K562 (cell line): ENCODE results near the gene OSBP2. TPM values are rescaled to one million over a fixed set of nuclear protein-coding genes. Genes with fewer than 3 reads are reported as not detected.

Experiments
- ATF7 ChIP-seq: fragments of 450-650 bp; IDR thresholded peaks from 2 replicates; pipeline ENCODE4 v1.7.1; 2014; ENCODE audit warnings: mild to moderate bottlenecking, moderate library complexity
- C11orf30 ChIP-seq: fragments of 450-650 bp; IDR thresholded peaks from 2 replicates; pipeline ENCODE4 v1.6.1; 2016; ENCODE audit warnings: low read depth, mild to moderate bottlenecking
- CC2D1A ChIP-seq: fragments of 450-650 bp; IDR thresholded peaks from 2 replicates; pipeline ENCODE4 v1.6.1; 2017; ENCODE audit warnings: mild to moderate bottlenecking
- DACH1 ChIP-seq: fragments of 450-650 bp; IDR thresholded peaks from 2 replicates; pipeline ENCODE4 v1.6.1; 2018; ENCODE audit not compliant: partially characterized antibody
- DPF2 ChIP-seq: fragments of 450-650 bp; IDR thresholded peaks from 2 replicates; pipeline ENCODE4 v1.6.1; 2016
- MAFF ChIP-seq: IDR thresholded peaks from 2 replicates; pipeline ENCODE4 v1.6.1; 2012; ENCODE audit warnings: low read length, improper control_type of control experiment
- NFE2 ChIP-seq: IDR thresholded peaks from 2 replicates; pipeline ENCODE4 v1.6.1; 2014; ENCODE audit warnings: antibody characterized with exemption, low read depth
- POLR2H ChIP-seq: IDR thresholded peaks from 2 replicates; pipeline ENCODE4 v1.6.1; 2016; ENCODE audit warnings: missing genetic modification characterization, low read depth, mild to moderate bottlenecking, control low read depth, missing compliant biosample characterization, moderate library complexity
- RCOR1 ChIP-seq, 2 experiments: IDR thresholded peaks; 2 replicates each; pipeline ENCODE4 v1.6.1; 2012; ENCODE audit warnings: low read depth in 2 of 2, low read length in 2 of 2, borderline replicate concordance in 1 of 2, improper control_type of control experiment in 1 of 2
- SMARCA4 ChIP-seq: fragments of 450-650 bp; IDR thresholded peaks from 2 replicates; pipeline ENCODE4 v1.6.1; 2016
- TFAP4 ChIP-seq: sonication (generic); formaldehyde crosslinking; IDR thresholded peaks from 2 replicates; pipeline ENCODE4 v1.8.0; 2022; ENCODE audit warnings: missing genetic modification reagents, mild to moderate bottlenecking, moderate library complexity, borderline replicate concordance
- ZEB2 ChIP-seq: fragments of 450-650 bp; IDR thresholded peaks from 2 replicates; pipeline ENCODE4 v1.6.1; 2016
- ZNF316 ChIP-seq: fragments of 450-650 bp; IDR thresholded peaks from 2 replicates; pipeline ENCODE4 v1.6.1; 2016
- polyA plus RNA-seq, 8 experiments: library from polyadenylated mRNA; depleted of rRNA in 4 of 8; stranded (reverse) in 5 of 8; unstranded in 3 of 8; fragments of >200 nt; fragmentation: Nextera tagmentation in 2 of 8; fragmentation: Illumina TruSeq in 1 of 8; extraction: Ambion mirVana in 2 of 8; extraction: Trizol in 1 of 8; gene quantifications; 2 replicates each; pipeline versions ENCODE4 v1.2.1 to v1.2.3, GENCODE V29; 2011 to 2014; ENCODE audit warnings: inconsistent platforms in 1 of 8, missing spikeins in 1 of 8
- total RNA-seq, 7 experiments: library from RNA; depleted of rRNA in 6 of 7; stranded (reverse); fragments of >200 nt in 6 of 7; fragmentation: Illumina TruSeq in 2 of 7; extraction: Trizol in 2 of 7; gene quantifications; 2 replicates each; pipeline versions ENCODE4 v1.2.1 to v1.2.3, GENCODE V29; 2011 to 2021; ENCODE audit warnings: low replicate concordance in 1 of 7
- TF ChIP-seq, protein P1 (sequence below): fragments of 200-800 bp; sonication (Bioruptor generic); IDR thresholded peaks from 2 replicates; pipeline ENCODE4 v1.6.1; 2017; ENCODE audit warnings: missing genetic modification characterization, missing compliant biosample characterization

OSBP2 gene
- total and polyA plus RNA-seq, 9 of the 15 experiments (the other 6 are each of a cell fraction or from before 2014, with no cell fraction given) = 0.52 to 29.5 (median 21.6) TPM

DNA sequence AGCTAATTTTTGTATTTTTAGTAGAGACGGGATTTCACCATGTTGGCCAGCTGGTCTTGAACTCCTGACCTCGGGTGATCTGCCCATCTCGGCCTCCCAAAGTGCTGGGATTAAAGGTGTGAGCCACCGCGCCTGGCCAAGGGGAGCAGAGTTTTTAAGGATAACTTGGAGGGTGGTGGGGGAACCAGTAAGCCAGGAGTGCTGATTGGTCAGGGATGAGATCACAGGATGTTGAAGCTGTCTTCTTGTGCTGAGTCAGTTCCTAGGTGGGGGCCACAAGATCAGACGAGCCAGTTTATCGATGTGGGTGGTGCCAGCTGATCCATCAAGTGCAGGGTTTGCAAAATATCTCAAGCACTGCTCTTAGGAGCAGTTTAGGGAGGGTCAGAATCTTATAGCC is 45.3 kb downstream of the OSBP2 start (continued):
- 0 out of 2 replicates have a peak, but pooled peaks have one; percentile 26 for TF ChIP-seq POLR2H (tag)
- TF ChIP-seq CC2D1A = peak; percentile 20; the same call in 1 of the 2 replicates
- TF ChIP-seq ZNF316 = peak; percentile 93
- TF ChIP-seq RCOR1 (IDR thresholded peaks at IDR 0.05; ENCODE audit: borderline replicate concordance in 1 of 2, low read depth in 2 of 2, low read length in 2 of 2) = peak in 1 of 2 experiments; percentile 41; a peak in 1 of 4 replicates
- TF ChIP-seq SMARCA4 = 0 out of 2 replicates have a peak, but pooled peaks have one; percentile 29
- peak; percentile 84 for TF ChIP-seq ATF7
- TF ChIP-seq NFE2 = peak; percentile 79; the same call in 1 of the 2 replicates
- TF ChIP-seq ZEB2 = peak; percentile 25; the same call in 1 of the 2 replicates
- peak; percentile 91 for TF ChIP-seq C11orf30
- peak; percentile 63 for TF ChIP-seq DPF2
- peak; percentile 58 for TF ChIP-seq DACH1
- peak; percentile 54; the same call in 1 of the 2 replicates for TF ChIP-seq MAFF
- TF ChIP-seq, protein P1, sequence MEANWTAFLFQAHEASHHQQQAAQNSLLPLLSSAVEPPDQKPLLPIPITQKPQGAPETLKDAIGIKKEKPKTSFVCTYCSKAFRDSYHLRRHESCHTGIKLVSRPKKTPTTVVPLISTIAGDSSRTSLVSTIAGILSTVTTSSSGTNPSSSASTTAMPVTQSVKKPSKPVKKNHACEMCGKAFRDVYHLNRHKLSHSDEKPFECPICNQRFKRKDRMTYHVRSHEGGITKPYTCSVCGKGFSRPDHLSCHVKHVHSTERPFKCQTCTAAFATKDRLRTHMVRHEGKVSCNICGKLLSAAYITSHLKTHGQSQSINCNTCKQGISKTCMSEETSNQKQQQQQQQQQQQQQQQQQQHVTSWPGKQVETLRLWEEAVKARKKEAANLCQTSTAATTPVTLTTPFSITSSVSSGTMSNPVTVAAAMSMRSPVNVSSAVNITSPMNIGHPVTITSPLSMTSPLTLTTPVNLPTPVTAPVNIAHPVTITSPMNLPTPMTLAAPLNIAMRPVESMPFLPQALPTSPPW (CRISPR knock-in tag) = peak; percentile 23
- peak; percentile 52; the same call in 1 of the 2 replicates for TF ChIP-seq TFAP4 (CRISPR knock-in tag)
